Measurements from ENCODE around the gene LBHD2. TPM values are rescaled to one million over a fixed set of nuclear protein-coding genes. Genes with fewer than 3 reads are reported as not detected.

The LBHD2 gene
- total RNA-seq, 1 experiment from 2014 or later: not detected

Other genes starting within 250 kb of the LBHD2 start
- 0.20 and 0.29 TPM in 2 replicates for gene AMN, start 161.5 kb upstream of the LBHD2 start, total RNA-seq (2014; rRNA removed; shearing (Covaris generic))
- 49.8 and 54.9 TPM in 2 replicates for gene CDC42BPB, start 26.7 kb upstream of the LBHD2 start, total RNA-seq (2014; rRNA removed; shearing (Covaris generic))
- 0.72 and 1.8 TPM in 2 replicates for gene EXOC3L4, start 10.5 kb downstream of the LBHD2 start, total RNA-seq (2014; rRNA removed; shearing (Covaris generic))
- gene TNFAIP2, start 39.3 kb downstream of the LBHD2 start, total RNA-seq (2014; rRNA removed; shearing (Covaris generic)): 383 and 397 TPM in 2 replicates